Raji (cell line): ENCODE data around the gene RYR2.

Experiments used
- POLR2A ChIP-seq: IDR thresholded peaks from 2 replicates; pipeline ENCODE4 v1.6.1; 2011; ENCODE audit warnings: low read depth, low read length, control low read depth; ENCODE audit not compliant: insufficient read depth

RYR2 gene

DNA sequence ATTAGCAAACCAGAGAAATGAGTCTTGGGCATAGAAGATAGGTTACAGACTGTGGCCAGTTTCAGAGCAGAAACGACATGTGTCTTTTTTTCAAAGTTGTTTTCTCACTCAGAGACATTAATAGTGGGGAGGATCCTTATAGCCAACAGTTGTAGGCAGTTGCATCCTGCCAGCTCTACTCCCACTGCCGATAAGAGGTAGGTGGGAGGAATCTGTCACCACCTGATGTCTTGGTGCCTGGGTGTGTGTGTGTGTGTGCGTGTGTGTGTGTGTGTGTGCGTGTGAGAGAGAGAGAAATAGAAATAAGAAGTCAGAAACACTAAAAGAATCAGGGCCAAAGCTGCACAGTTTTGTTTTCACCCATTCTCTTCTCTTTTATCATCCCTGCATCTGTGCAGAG is 629.3 kb downstream of the RYR2 start:
- TF ChIP-seq POLR2A: no peak

DNA sequence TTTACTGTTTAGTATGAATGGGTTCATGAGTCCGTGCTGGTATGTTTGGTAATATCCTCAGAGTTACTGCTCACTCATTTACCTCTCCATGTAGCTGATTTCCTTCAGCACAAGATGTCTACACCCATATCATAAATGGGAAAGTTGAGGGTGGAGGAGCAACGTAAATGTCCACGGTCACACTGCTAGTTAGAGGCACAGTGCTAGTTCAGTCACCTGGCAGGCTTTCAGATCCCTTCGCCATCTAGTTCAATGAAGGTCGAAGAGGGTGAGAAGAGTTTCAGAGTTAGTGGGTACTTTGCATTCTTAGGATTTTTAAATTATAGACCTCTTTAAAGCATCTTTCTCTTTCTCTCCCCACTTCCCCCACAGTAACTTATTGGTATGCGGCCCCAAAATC is 630.0 kb downstream of the RYR2 start:
- no peak for TF ChIP-seq POLR2A

DNA sequence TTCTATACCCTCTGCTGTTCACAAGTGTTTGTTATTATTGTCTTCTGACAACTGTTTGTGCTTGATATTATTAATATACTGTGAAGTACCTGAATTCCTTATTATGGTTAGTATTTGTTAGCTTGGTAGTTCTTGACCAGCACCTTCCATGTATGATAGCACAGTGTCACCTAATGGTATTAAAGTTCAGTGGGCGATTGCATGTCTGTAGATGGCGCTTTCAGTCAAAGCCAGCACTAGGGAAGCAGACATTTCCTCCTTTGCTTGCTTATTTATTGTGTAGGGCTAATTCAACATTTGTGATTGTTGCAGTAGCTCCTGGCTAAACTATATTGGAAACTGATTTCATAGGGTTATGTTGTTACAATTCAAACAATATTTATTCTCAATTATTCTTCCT is 630.8 kb downstream of the RYR2 start:
- no peak for TF ChIP-seq POLR2A

- TF ChIP-seq POLR2A: no peak
These were observed 631.6 kb downstream of the RYR2 start for GRCh38 chr1:237673631-237674030.

DNA sequence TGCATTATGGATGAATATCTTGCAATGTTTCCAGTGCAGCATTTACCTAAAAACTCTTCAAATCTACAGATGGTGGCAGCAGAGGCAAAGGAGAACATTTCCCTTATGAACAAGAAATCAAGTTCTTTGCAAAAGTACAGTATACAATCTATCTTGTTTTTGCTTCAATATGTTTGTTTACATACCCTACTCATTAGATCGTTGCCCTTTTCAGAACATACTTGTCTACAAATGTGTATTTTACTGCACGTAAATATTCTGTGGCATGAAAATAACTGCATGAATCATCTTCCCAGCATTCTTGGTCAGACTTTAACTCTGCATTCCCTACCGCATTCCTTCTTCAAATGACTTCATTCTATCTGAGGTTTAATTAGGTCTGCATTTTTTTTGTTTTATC is 636.0 kb downstream of the RYR2 start:
- no peak for TF ChIP-seq POLR2A

DNA sequence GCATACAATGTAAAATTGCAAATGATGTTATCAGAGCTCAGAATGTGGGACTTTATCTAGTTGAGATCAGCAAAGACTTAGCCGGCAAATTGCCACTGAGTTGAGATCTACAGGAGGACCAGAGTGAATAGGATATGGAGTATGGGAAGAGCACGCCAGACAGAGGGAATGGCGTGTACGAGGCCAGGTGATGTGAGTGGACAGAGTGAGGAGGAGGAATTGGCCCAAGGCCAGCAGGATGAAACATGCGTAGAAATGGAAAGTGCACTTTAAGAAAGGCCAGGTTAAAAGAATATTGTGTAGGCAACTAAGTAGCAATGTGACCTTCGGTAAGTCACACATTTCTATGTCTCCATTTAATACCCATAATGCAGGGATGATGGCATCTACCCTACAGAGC is 637.7 kb downstream of the RYR2 start:
- TF ChIP-seq POLR2A: no peak

GRCh38 chr1:237681210-237681609 is 639.2 kb downstream of the RYR2 start:
- no peak for TF ChIP-seq POLR2A

DNA sequence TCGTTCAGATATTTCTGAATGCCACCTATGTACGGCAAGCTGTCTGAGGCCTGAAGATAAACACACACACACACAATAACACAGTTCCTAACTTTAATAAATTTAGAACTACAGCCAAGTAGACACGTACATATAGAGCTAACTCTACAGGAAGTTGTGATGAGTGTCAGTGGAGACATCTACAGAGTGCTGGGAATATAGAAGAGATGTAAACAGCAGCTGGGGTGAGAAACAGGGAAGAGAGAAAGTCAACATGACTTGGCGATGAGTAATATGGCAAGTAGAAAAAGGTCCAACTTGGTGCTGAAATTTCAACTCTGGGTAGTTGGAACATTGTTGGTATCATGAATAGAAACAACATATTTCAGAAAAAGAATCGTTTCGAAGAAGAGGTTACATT is 642.3 kb downstream of the RYR2 start:
- no peak for TF ChIP-seq POLR2A

DNA sequence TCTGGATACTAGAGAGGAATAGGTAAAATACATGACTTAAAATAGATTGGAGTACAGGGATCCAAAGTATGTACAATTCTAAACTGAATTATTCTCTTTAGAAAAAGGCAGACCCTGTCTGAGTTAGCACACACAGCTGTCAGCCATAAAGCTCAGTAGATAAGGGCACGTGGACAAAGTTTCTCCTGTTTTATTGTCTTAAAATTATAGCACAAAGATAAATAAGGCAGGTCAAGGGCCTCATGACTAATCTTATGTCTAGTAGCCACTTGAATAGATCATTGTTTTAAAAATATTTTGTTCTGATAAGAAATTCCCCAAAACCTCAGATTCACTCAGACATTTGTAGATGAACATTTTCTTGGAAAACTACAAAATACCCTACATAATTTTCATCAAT is 643.6 kb downstream of the RYR2 start:
- TF ChIP-seq POLR2A: no peak

DNA sequence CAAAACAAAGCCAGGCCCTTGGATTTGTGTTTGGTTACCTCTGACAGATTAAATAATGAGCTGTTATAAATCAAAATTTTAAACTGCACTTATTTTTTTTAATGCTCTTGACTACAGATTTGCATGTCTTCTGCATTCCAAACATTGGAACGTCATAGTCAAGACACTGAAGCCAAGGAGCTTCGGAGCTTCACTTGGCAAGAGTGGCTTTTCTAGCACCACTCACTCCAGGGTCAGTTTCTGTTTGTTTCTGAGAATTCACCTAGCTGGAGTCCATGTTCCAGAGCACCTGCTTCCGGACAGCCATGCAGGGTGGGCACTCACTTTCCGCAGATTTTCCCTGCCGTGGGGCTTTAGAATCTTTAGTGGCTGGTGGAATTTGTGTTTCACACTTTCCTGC is 645.8 kb downstream of the RYR2 start:
- TF ChIP-seq POLR2A: no peak

DNA sequence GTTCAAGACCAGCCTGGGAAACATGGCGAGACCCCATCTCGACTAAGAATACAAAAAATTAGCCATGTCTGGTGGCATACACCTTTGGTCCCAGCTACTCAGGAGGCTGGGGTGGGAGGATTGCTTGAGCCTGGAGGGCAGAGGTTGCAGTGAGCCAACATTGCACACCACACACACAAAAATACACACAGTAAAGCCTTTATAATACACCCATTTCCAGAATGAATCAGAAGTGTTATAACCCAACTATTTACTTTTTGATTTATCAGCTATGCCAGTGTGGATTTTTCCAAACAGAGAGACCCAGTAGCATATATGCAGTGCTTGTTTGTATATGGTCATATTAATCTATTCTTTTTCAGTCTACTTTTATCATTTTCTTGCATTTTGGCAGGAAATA is 648.7 kb downstream of the RYR2 start:
- no peak for TF ChIP-seq POLR2A

DNA sequence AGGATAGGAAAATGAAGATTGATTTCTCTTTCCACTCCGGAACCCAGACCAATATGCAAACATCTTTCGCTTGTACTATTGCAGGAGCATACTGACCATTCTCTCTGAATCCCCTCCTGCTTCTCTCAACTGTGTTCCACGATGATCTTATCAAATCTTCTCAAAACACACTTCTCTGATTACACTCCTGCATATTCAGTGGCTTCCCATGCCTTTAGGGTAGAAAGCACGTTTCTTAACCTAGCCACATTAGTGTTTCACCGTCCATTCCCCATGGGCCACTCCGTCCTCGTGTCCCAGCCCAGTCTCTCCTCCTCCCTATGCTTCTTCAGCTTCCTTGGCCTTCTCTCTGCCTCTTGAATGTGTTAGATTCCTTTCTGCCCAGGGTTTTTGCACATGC is 650.3 kb downstream of the RYR2 start:
- TF ChIP-seq POLR2A: no peak

GRCh38 chr1:237695878-237696277 is 653.9 kb downstream of the RYR2 start:
- no peak for TF ChIP-seq POLR2A

DNA sequence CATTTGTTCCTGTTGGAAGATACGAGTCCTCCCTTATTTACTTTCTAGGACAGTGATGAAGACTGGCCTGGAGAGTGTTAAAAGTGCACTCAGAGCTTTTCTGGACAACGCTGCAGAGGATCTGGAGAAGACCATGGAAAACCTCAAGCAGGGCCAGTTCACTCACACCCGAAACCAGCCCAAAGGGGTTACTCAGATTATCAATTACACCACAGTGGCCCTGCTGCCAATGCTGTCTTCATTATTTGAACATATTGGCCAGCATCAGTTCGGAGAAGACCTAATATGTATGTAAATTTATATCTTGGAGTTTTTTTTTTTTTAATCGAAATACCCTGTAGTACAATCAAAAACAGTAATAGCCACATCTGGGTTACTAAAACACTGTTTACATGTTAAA is 658.2 kb downstream of the RYR2 start:
- TF ChIP-seq POLR2A: no peak

GRCh38 chr1:237701534-237701933 is 659.5 kb downstream of the RYR2 start:
- no peak for TF ChIP-seq POLR2A

- no peak for TF ChIP-seq POLR2A
These were observed 660.2 kb downstream of the RYR2 start for GRCh38 chr1:237702161-237702560.

DNA sequence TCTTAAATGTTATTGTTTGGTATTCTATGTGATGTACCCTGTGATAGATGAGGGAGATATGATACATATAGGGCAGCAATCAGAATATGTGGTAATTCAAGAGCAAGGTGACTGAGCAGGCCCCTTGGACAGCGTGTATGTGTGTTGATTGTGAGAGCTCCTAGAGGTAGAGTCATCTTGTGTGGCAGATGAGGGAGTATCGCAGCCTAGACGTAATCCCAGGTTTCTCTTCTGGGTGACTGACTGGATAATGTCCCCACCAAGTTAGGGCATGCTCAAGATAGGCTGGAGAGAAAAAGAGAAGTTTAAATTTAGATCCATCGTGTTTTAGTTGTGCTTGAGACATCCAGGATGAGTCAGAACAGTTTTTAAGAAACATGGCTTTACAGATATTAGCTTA is 663.5 kb downstream of the RYR2 start:
- TF ChIP-seq POLR2A: no peak

DNA sequence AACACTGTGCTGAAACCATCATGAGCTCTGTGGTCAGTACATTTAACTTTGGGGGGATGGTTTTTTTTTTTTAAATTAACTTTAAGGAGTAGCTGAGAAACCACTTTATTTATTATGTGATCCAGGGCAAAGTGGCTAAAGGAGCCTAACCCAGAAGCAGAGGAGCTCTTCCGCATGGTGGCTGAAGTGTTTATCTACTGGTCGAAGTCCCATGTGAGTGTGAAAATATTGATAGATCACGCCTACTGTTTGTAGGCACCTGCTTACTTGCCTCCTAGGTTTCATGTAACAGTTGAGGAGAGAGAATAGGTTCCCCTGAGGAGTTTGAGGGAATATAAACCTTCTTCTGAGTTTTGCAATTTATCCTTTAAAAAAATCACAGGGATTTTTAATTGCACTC is 667.4 kb downstream of the RYR2 start:
- TF ChIP-seq POLR2A: no peak
